KOPT-K1 (cell line): ENCODE measurements around the gene MUC2.
"Not testable (repeated sequence)": the region's sequence is repeated elsewhere in the genome, so short reads cannot be mapped to it uniquely, and the experiment has no call there.

Experiments
- H3K27ac ChIP-seq: fragments of 200-600 bp; sonication (generic); 2 replicates; pipeline ENCODE4 v1.5.1; 2016; ENCODE audit warnings: antibody characterized with exemption, mild to moderate bottlenecking, low read depth, low read length; ENCODE audit not compliant: poor library complexity, severe bottlenecking
- H3K36me3 ChIP-seq: fragments of 200-600 bp; sonication (generic); 2 replicates; pipeline ENCODE4 v1.5.1; 2017; ENCODE audit warnings: antibody characterized with exemption, mild to moderate bottlenecking, low read length, moderate library complexity; ENCODE audit not compliant: insufficient read depth
- H3K9me3 ChIP-seq: fragments of 200-600 bp; sonication (generic); 2 replicates; pipeline ENCODE4 v1.5.1; 2017; ENCODE audit warnings: antibody characterized with exemption, low read length, mild to moderate bottlenecking; ENCODE audit not compliant: insufficient read depth, poor library complexity, severe bottlenecking

The MUC2 gene

GRCh38 chr11:1107316-1108245, 32.9 kb downstream of the MUC2 start:
- Histone ChIP-seq H3K36me3 (no peaks in the 10 kb centered on the region), H3K9me3 (no peaks in the 10 kb centered on the region)

DNA sequence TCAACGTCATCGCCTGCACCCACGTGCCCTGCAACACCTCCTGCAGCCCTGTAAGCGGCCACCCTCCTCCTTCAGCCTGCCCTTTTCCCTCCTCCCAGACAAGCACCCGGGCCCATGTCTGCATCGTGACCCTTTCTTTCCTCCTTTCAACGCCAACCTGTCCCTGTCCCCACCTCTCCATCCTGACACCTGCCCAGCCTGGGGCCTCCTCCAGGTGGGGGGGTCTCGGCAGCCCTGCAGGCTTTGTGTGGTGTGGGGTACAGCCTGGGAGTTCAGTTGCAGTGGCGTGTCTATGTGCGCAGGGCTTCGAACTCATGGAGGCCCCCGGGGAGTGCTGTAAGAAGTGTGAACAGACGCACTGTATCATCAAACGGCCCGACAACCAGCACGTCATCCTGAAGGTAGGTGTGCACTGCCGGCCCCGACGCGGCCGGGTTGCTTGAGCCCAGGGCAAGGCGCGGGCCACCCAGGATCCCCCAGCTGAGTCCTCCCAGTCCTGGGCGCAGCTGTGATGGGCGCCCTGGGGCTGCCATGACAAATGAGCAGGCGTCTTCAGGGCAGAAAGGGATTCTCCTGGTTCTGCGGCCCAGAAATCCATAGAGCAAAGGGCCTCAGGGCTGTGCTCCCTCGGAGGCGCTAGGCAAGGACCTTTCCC, 33.7 kb downstream of the MUC2 start:
- Histone ChIP-seq H3K36me3 (no peaks in the 10 kb centered on the region), H3K9me3 (no peaks in the 10 kb centered on the region), H3K27ac (no peak overlapping the region)

More at GRCh38 chr11:1107316-1108245, 32.9 kb downstream of the MUC2 start:
- H3K27ac ChIP-seq = no peak overlapping the region

DNA sequence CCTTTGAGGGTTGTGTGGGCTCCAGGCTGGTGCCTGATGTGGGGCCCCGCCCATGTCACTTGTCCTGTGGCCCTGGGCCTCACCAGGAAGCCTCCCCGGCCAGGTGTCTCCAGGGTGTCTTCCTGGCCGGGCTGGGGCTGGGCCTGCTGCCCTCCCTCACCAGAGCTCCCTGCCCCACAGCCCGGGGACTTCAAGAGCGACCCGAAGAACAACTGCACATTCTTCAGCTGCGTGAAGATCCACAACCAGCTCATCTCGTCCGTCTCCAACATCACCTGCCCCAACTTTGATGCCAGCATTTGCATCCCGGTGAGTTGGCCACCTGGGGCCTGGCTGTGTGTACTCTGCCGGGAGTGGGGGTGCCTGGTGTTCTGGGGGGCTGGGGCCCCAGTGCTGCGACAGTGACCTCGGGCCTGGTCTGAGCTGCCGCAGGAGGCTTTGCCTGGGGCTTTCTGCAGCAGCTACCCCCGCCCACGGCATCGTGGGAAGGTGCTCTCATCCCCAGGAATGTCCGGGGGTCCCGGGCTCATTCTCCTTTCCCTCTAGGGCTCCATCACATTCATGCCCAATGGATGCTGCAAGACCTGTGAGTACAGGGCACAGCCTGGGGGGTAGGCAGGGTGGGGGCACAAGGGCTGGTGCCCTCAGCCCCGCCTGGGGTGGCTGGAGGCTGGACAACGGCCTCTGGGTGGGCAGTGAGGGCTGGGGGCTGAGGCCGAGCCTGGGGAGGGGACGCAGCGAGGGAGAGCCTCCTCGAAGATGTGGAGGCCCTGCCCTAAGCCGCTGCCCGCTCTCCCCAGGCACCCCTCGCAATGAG, 34.6 kb downstream of the MUC2 start:
- no peak overlapping the region for H3K27ac ChIP-seq
- no peaks in the 10 kb centered on the region for H3K9me3 ChIP-seq
- no peaks in the 10 kb centered on the region for H3K36me3 ChIP-seq

DNA sequence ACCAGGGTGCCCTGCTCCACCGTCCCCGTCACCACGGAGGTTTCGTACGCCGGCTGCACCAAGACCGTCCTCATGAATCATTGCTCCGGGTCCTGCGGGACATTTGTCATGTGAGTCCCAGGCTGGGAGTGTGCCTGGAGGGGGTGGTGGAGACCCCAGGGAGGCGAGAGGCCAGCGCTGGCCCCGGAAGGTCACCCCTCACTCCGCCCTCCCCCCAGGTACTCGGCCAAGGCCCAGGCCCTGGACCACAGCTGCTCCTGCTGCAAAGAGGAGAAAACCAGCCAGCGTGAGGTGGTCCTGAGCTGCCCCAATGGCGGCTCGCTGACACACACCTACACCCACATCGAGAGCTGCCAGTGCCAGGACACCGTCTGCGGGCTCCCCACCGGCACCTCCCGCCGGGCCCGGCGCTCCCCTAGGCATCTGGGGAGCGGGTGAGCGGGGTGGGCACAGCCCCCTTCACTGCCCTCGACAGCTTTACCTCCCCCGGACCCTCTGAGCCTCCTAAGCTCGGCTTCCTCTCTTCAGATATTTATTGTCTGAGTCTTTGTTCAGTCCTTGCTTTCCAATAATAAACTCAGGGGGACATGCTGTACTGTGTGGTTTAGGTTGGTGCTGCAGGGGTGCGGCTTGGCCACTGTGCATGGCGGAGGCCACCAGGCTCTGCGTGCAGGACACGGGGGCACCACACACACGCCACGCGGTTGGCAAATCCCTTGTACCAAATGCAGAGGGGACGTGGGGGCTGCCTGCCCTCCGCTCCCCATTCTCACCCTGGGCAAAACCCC, 35.4 kb downstream of the MUC2 start:
- no peaks in the 10 kb centered on the region for H3K9me3 ChIP-seq
- H3K36me3 ChIP-seq = no peaks in the 10 kb centered on the region
- no peak overlapping the region for H3K27ac ChIP-seq

DNA sequence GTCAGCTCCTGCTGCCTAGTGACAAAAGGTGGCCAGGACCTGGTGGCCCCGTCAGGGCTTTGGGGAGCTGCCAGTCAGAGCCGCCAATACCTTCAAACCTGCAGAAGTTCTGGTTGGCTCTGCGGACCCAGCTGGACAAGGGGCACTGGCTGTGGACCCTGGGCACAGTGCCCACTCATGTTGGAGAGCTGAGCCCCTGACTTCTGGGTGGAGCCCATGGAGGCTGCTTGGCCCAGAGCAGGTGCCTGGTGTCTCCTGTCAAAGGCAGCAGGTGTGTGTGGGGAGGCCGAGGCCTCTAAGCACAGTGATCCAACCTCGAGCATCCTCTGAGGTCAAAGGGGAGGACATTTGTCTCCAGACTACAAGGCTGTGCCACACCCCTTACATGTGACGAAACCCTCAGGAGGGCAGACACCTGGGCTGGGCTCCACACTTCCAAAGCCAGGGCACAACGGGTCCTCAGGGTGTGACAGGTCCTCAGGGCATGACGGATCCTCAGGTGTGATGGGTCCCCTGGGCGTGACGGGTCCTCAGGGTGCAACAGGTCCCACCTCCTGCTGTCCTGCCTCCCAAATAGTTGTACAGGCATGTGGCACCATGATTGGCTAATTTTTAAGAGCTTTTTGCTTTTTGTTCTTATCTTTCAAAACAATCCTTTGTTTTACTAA, 37.0 kb downstream of the MUC2 start:
- Histone ChIP-seq H3K9me3 (no peaks in the 10 kb centered on the region), H3K27ac (no peak overlapping the region), H3K36me3 (no peaks in the 10 kb centered on the region)

DNA sequence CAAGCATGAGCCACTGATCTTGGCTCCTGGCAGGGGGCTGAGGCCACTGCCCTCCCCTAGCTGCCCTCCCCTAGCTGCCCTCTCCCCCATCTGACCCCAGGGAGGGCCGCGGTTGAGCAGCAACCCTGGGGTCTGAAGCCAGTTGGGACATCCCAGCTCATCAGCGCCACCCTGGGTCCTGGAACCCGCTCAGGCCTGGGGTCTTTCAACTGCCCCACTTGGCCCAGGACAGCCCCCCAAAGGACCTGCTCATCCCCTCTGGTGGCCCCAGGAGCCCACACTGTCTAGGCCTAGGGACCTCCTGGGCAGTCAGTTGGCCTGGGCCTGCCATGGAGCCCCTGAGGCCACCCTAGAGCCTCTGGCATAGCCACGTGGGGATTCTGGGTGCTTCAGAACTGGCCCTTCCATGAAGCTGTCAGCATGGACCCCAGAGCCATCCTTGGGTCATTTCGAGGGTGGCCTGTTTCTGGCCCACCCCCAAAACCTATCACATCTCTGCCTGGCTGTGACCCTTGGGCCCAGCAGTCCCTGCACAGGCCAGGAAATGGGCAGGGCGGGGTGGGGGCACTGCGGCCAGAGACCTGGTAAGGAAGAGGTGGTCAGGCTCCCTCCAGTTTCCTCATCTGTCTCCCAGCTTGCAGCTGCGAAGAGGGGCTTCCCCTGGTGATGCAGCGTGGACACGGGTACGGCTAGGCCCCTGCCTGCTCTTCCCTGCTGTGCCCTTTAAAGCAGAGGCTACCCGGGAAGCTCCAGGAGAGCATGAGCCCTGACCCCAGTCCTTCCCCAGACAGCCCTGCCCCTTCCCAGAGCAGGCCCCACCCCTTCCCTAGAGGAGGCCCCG, 37.9 kb downstream of the MUC2 start:
- no peak overlapping the region for H3K27ac ChIP-seq
- H3K36me3 ChIP-seq = no peaks in the 10 kb centered on the region
- no peaks in the 10 kb centered on the region for H3K9me3 ChIP-seq

- Histone ChIP-seq H3K27ac (no peak overlapping the region), H3K9me3 (no peaks in the 10 kb centered on the region), H3K36me3 (no peaks in the 10 kb centered on the region)
These were observed 38.9 kb downstream of the MUC2 start for GRCh38 chr11:1113405-1114201.

- not testable (repeated sequence) for H3K9me3 ChIP-seq, H3K36me3 ChIP-seq, H3K27ac ChIP-seq
These were observed 40.6 kb downstream of the MUC2 start for GRCh38 chr11:1115292-1115691.

DNA sequence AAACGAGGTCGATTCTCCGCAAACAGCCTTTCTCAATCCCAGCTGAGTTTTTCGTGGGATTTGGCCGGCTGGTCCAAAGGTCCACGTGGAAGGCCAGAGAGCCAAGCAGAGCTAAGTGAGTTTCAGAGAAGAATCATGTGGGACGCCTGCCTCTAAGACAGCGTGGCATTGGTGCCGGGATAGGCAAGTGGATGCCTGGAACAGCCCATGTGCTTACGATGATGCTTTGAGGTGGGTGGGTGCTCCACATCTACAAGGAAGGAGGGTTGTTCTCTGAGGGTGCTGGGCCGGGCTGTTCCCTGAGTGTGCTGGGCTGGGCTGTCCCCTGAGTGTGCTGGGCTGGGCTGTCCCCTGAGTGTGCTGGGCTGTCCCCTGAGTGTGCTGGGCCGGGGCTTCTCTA, 41.4 kb downstream of the MUC2 start:
- Histone ChIP-seq H3K27ac (no peak overlapping the region), H3K36me3 (no peaks in the 10 kb centered on the region), H3K9me3 (no peaks in the 10 kb centered on the region)

GRCh38 chr11:1116666-1117390, 42.2 kb downstream of the MUC2 start:
- Histone ChIP-seq H3K27ac (no peak overlapping the region), H3K9me3 (no peaks in the 10 kb centered on the region), H3K36me3 (no peaks in the 10 kb centered on the region)

DNA sequence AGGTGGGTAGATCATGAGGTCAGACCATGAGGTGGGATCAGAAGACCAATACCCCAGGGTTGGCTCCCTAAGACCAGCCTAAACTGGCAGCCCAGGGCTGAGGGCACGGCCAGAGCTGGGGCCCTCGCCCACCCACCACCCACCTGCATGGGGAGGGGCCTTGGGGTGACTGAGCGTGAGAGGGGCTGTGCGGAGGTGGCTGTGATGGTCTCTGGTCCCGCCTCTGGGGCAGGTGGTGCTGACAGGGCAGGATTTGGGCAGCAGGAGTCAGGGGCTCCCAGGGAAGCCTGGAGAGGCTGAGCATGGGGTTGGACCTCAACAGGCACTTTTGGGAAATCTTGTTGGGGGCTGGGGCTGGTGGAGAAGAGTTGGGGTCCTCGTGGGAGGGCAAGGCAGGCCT, 43.3 kb downstream of the MUC2 start:
- Histone ChIP-seq H3K27ac (no peak overlapping the region), H3K9me3 (no peaks in the 10 kb centered on the region), H3K36me3 (no peaks in the 10 kb centered on the region)

- no peaks in the 10 kb centered on the region for H3K9me3 ChIP-seq
- H3K36me3 ChIP-seq = no peaks in the 10 kb centered on the region
- no peak overlapping the region for H3K27ac ChIP-seq
These were observed 44.3 kb downstream of the MUC2 start for GRCh38 chr11:1118755-1119603.
